Spleen (tissue), 11 donors: ENCODE results near the gene IFFO2. TPM values are rescaled to one million over a fixed set of nuclear protein-coding genes. Genes with fewer than 3 reads are reported as not detected.
A peak's percentile ranks its signal among the peaks of the same experiment; 100 is the strongest.

Source experiments
- DNase-seq: peaks from one replicate; pipeline ENCODE4 v3.0.0-alpha.2; 2020
- H3K27ac ChIP-seq, 8 donors: fragments of 200-600 bp; sonication (generic) in 7 of 8; 1 replicate in 4 of 8; 2 replicates in 4 of 8; pipeline versions ENCODE4 v1.5.0 to v1.8.0; 2016 to 2021; ENCODE audit warnings: inconsistent platforms in 4 of 8, mild to moderate bottlenecking in 4 of 8, moderate library complexity in 1 of 8
- H3K27me3 ChIP-seq, 7 donors: fragments of 200-600 bp; sonication (generic) in 6 of 7; replicated peaks in 1 of 7; 1 replicate in 4 of 7; 2 replicates in 3 of 7; pipeline versions ENCODE4 v1.5.0 to v1.8.0; 2016 to 2021; ENCODE audit warnings: inconsistent platforms in 3 of 7, mild to moderate bottlenecking in 1 of 7
- H3K36me3 ChIP-seq, 6 donors: fragments of 200-600 bp; sonication (generic) in 5 of 6; 1 replicate in 4 of 6; 2 replicates in 2 of 6; pipeline versions ENCODE4 v1.5.0 to v1.8.0; 2016 to 2021; ENCODE audit warnings: inconsistent platforms in 2 of 6
- H3K4me1 ChIP-seq, 6 donors: fragments of 200-600 bp; sonication (generic) in 5 of 6; 1 replicate in 3 of 6; 2 replicates in 3 of 6; pipeline versions ENCODE4 v1.5.0 to v1.8.0; 2016 to 2021; ENCODE audit warnings: inconsistent platforms in 3 of 6
- H3K4me3 ChIP-seq, 8 donors: fragments of 200-600 bp; sonication (generic) in 7 of 8; 1 replicate in 4 of 8; 2 replicates in 4 of 8; pipeline versions ENCODE4 v1.5.0 to v1.8.0; 2016 to 2021; ENCODE audit warnings: inconsistent platforms in 4 of 8, mild to moderate bottlenecking in 4 of 8, moderate library complexity in 2 of 8
- H3K9me3 ChIP-seq, 8 donors: fragments of 200-600 bp; sonication (generic) in 7 of 8; 1 replicate in 4 of 8; 2 replicates in 4 of 8; pipeline versions ENCODE4 v1.5.0 to v1.8.0; 2016 to 2021; ENCODE audit warnings: inconsistent platforms in 4 of 8
- CTCF ChIP-seq, 11 experiments: fragments of 200-600 bp in 7 of 11; fragments of 450-650 bp in 4 of 11; sonication (generic) in 4 of 11; IDR thresholded peaks in 8 of 11; conservative IDR thresholded peaks in 3 of 11; 1 replicate in 7 of 11; 2 replicates in 4 of 11; pipeline versions ENCODE4 v1.4.0 to v1.8.0; 2016 to 2021; ENCODE audit warnings: antibody characterized with exemption in 11 of 11, inconsistent platforms in 4 of 11, mild to moderate bottlenecking in 1 of 11
- POLR2A ChIP-seq, 3 donors: fragments of 450-650 bp; IDR thresholded peaks; one replicate each; pipeline ENCODE4 v1.5.1; 2017; ENCODE audit warnings: antibody characterized with exemption in 3 of 3, mild to moderate bottlenecking in 1 of 3
- POLR2AphosphoS5 ChIP-seq, 3 donors: sonication (generic); formaldehyde crosslinking; IDR thresholded peaks; one replicate each; pipeline ENCODE4 v1.5.1; 2017; ENCODE audit warnings: antibody characterized with exemption in 3 of 3
- WGBS, 5 donors: extraction: QIAGEN DNeasy Blood & Tissue Kit in 3 of 5; methylation state at CpG; one replicate each; pipeline versions ENCODE4 v1.1.5 to v1.1.7; 2013 to 2018; 5-methylcytosine and 5-hydroxymethylcytosine counted together
- intact Hi-C: fragments of 100-400 bp; cut with DNase I; formaldehyde crosslinking; loops from one replicate; pipeline ENCODE4 v1.15.0; 2023; ENCODE audit warnings: low total_unique reads
- polyA plus RNA-seq, 3 donors: library from polyadenylated mRNA; stranded (reverse); fragments of 200-250 nt; gene quantifications; one replicate each; pipeline ENCODE4 v1.2.1, GENCODE V29; 2013
- total RNA-seq, 7 donors: library from RNA; depleted of rRNA in 3 of 7; stranded (reverse); fragments of >200 nt in 3 of 7; fragmentation: NEBNext Ultra II Directional in 4 of 7; extraction: Animal tissue kit (Norgen Biotek cat#: 25700) in 4 of 7; gene quantifications; one replicate each; pipeline versions ENCODE4 v1.1.0 to v1.2.1, GENCODE V29; 2016 to 2021
- donor health status: healthy with polysubstance abuse.
- donor health status: DM: no; HTN: no; CAD: no; lungs with moderate emphysema.
- donor health status: DM: no; HTN: no; CAD: no.
- donor health status: Bipolar disorder and iron deficiency.
- donor health status: healthy.
- donor health status: DM: no; HTN: no; CAD: no.
- donor health status: DM: yes; HTN: yes; CAD: no.

The IFFO2 gene
- total and polyA plus RNA-seq, 10 donors: 2.7 to 19.7 (median 14.8) TPM

DNA sequence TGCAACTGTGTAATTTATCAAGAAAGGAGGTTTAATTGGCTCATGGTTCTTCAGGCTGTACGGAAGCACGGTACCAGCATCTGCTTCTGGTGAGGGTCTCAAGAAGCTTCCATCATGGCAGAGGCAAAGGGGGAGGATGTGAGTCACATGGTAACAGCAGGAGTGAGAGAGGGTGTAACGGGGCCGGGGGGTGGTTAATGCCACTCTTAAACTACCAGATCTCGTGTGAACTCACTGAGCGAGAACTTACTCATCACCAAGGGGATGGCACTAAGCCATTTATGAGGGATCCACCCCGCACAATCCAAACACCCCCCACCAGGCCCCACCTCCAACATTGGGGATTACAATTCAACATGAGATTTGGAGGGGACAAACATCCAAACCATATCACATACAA lies 21.0 kb upstream of the IFFO2 start:
- H3K9me3 ChIP-seq: peaks cover 0 to 18% (median 6%) of the 10 kb centered on the region in 8 donors
- H3K36me3 ChIP-seq: no peaks in the 10 kb centered on the region
- no peak for DNase-seq
- 70 to 95% (median 82%) methylated on average over 7 of the region's 7 CpGs for WGBS, 5 donors
- no peak overlapping the region for H3K4me3 ChIP-seq
- TF ChIP-seq POLR2A (IDR thresholded peaks at IDR 0.05): no peak
- no peak for TF ChIP-seq POLR2AphosphoS5 (IDR thresholded peaks at IDR 0.05)
- TF ChIP-seq CTCF (IDR thresholded peaks at IDR 0.05 in 8 of 11, conservative IDR thresholded peaks at IDR 0.05 in 3 of 11): no peak
- intact Hi-C loops: no loop called here
- H3K27ac ChIP-seq: no peak overlapping the region
- H3K27me3 ChIP-seq: peaks cover 0 to 24% (median 0%) of the 10 kb centered on the region in 7 donors
- H3K4me1 ChIP-seq: peaks cover 0 to 25% (median 13%) of the 10 kb centered on the region in 6 donors

GRCh38 chr1:18976096-18976495 lies 19.6 kb upstream of the IFFO2 start:
- Histone ChIP-seq H3K9me3 (peaks cover 0 to 15% (median 6%) of the 10 kb centered on the region in 8 donors), H3K4me1 (peaks cover 0 to 28% (median 16%) of the 10 kb centered on the region in 6 donors), H3K36me3 (no peaks in the 10 kb centered on the region), H3K4me3 (no peak overlapping the region), H3K27ac (no peak overlapping the region), H3K27me3 (peaks cover 0 to 19% (median 0%) of the 10 kb centered on the region in 7 donors)
- no peak for DNase-seq
- TF ChIP-seq CTCF (IDR thresholded peaks at IDR 0.05 in 8 of 11, conservative IDR thresholded peaks at IDR 0.05 in 3 of 11) (no peak), POLR2AphosphoS5 (IDR thresholded peaks at IDR 0.05) (no peak), POLR2A (IDR thresholded peaks at IDR 0.05) (no peak)
- 74 to 90% (median 81%) methylated on average over 8 of the region's 8 CpGs for WGBS, 5 donors
- intact Hi-C loops: no loop called here

DNA sequence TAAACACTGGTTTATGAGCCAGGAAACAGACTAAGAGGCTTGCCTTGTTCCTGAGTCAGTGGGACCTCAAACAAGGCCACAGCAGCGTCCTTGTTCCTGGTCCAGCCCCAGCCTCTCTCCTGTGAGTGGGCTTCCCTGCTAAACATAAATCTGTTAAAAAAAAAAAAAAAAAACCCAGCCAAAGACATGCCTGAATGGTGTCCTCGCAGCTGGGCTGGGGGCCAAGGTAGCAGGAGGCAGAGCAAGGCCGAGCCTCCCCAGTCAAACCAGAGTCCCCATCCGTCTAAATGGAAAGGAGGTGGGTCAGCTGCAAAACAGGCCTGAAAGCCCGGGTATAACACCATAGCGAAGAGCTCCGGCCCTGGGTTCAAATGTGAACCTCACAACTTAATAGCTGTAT lies 18.1 kb upstream of the IFFO2 start:
- peaks cover 0 to 14% (median 0%) of the 10 kb centered on the region in 7 donors for H3K27me3 ChIP-seq
- no peaks in the 10 kb centered on the region for H3K36me3 ChIP-seq
- 44 to 81% (median 73%) methylated on average over 7 of the region's 7 CpGs for WGBS, 5 donors
- H3K9me3 ChIP-seq: peaks cover 0 to under 1% (median 0%) of the 10 kb centered on the region in 8 donors
- TF ChIP-seq CTCF (IDR thresholded peaks at IDR 0.05 in 8 of 11, conservative IDR thresholded peaks at IDR 0.05 in 3 of 11) (no peak), POLR2A (IDR thresholded peaks at IDR 0.05) (no peak), POLR2AphosphoS5 (IDR thresholded peaks at IDR 0.05) (no peak)
- H3K4me3 ChIP-seq: no peak overlapping the region
- intact Hi-C loops: loop anchor here (5.0 kb wide), 1 partner anchor 62 kb away; no protein-coding TSS in a partner anchor
- peaks cover 0 to 28% (median 16%) of the 10 kb centered on the region in 6 donors for H3K4me1 ChIP-seq
- no peak for DNase-seq
- peak overlapping the region in 7 of 8 donors; percentile 6 to 63 (median 33) for H3K27ac ChIP-seq

- peaks cover 0 to 12% (median 0%) of the 10 kb centered on the region in 7 donors for H3K27me3 ChIP-seq
- peak; percentile 50 for DNase-seq
- H3K36me3 ChIP-seq: no peaks in the 10 kb centered on the region
- H3K9me3 ChIP-seq: no peaks in the 10 kb centered on the region
- H3K4me1 ChIP-seq: peaks cover 0 to 28% (median 16%) of the 10 kb centered on the region in 6 donors
- peak overlapping the region in 5 of 8 donors; percentile 30 to 42 (median 33) for H3K27ac ChIP-seq
- WGBS, 5 donors: 73 to 95% (median 89%) methylated on average over 8 of the region's 8 CpGs
- intact Hi-C loops: loop anchor here (5.0 kb wide), 1 partner anchor 62 kb away; no protein-coding TSS in a partner anchor
- no peak overlapping the region for H3K4me3 ChIP-seq
- TF ChIP-seq POLR2A (IDR thresholded peaks at IDR 0.05) (no peak), CTCF (IDR thresholded peaks at IDR 0.05 in 8 of 11, conservative IDR thresholded peaks at IDR 0.05 in 3 of 11) (no peak), POLR2AphosphoS5 (IDR thresholded peaks at IDR 0.05) (no peak)
These were observed 17.5 kb upstream of the IFFO2 start for GRCh38 chr1:18974005-18974404.
